Measurements from ENCODE around the gene TMEM53. TPM values are rescaled to one million over a fixed set of nuclear protein-coding genes. Genes with fewer than 3 reads are reported as not detected.

The TMEM53 gene
- total RNA-seq, 1 donor from 2014 or later = 12.2 TPM

- Histone ChIP-seq H3K36me3 (ENCODE audit: control insufficient read depth, insufficient read depth, low read length) (no peaks in the 10 kb centered on the region), H3K27me3 (ENCODE audit: control insufficient read depth, insufficient read depth, low read length) (no peaks in the 10 kb centered on the region), H3K4me3 (ENCODE audit: low read depth, low read length) (no peak overlapping the region)
- DNase-seq (ENCODE audit: low read depth) = no peak
- TF ChIP-seq, protein P1, sequence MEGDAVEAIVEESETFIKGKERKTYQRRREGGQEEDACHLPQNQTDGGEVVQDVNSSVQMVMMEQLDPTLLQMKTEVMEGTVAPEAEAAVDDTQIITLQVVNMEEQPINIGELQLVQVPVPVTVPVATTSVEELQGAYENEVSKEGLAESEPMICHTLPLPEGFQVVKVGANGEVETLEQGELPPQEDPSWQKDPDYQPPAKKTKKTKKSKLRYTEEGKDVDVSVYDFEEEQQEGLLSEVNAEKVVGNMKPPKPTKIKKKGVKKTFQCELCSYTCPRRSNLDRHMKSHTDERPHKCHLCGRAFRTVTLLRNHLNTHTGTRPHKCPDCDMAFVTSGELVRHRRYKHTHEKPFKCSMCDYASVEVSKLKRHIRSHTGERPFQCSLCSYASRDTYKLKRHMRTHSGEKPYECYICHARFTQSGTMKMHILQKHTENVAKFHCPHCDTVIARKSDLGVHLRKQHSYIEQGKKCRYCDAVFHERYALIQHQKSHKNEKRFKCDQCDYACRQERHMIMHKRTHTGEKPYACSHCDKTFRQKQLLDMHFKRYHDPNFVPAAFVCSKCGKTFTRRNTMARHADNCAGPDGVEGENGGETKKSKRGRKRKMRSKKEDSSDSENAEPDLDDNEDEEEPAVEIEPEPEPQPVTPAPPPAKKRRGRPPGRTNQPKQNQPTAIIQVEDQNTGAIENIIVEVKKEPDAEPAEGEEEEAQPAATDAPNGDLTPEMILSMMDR (IDR thresholded peaks at IDR 0.05; ENCODE audit: insufficient read depth, low read length, poor library complexity, severe bottlenecking) = no peak
Measured at GRCh38 chr1:44664730-44665370, 9.4 kb downstream of the TMEM53 start.

DNA sequence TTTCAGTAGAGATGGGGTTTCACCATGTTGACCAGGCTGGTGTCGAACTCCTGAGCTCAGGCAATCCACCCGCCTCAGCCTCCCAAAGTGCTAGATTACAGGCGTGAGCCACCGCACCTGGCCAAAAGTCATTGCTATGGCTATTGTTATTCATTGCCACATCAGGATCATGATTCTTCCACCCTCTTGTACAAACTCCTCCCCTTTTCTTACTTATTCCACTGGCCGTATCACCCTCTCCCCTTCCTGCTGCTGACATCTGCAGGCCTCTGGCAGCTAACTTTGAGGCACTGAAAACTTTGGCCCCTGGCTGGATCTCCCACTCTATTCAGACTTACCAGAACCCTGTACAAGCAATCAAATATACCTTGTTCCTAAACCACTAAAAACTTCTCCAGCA is 10.9 kb downstream of the TMEM53 start:
- Histone ChIP-seq H3K36me3 (ENCODE audit: control insufficient read depth, insufficient read depth, low read length) (no peaks in the 10 kb centered on the region), H3K4me3 (ENCODE audit: low read depth, low read length) (no peak overlapping the region), H3K27me3 (ENCODE audit: control insufficient read depth, insufficient read depth, low read length) (no peaks in the 10 kb centered on the region)
- TF ChIP-seq, protein P1 (IDR thresholded peaks at IDR 0.05; ENCODE audit: insufficient read depth, low read length, poor library complexity, severe bottlenecking) = no peak
- no peak for DNase-seq (ENCODE audit: low read depth)

DNA sequence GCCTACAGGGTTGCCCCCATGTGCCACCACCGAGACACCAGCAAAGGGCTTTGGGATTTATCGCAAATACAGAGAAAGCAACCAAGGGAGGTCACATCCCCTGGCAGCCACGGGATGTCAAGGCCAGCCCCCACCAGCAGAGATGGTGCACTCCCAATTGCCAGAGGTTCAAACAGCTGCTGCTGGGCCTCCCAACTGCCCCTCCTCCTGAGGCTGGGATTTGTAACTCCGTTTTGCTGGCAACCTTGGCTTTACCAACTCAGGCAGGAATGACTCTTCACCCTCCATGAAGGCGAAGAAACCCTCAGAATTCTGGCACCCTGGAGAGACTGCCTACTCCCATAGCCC is 11.6 kb downstream of the TMEM53 start:
- Histone ChIP-seq H3K4me3 (ENCODE audit: low read depth, low read length) (no peak overlapping the region), H3K27me3 (ENCODE audit: control insufficient read depth, insufficient read depth, low read length) (no peaks in the 10 kb centered on the region), H3K36me3 (ENCODE audit: control insufficient read depth, insufficient read depth, low read length) (no peaks in the 10 kb centered on the region)
- DNase-seq (ENCODE audit: low read depth) = no peak
- TF ChIP-seq, protein P1 (IDR thresholded peaks at IDR 0.05; ENCODE audit: insufficient read depth, low read length, poor library complexity, severe bottlenecking) = no peak

DNA sequence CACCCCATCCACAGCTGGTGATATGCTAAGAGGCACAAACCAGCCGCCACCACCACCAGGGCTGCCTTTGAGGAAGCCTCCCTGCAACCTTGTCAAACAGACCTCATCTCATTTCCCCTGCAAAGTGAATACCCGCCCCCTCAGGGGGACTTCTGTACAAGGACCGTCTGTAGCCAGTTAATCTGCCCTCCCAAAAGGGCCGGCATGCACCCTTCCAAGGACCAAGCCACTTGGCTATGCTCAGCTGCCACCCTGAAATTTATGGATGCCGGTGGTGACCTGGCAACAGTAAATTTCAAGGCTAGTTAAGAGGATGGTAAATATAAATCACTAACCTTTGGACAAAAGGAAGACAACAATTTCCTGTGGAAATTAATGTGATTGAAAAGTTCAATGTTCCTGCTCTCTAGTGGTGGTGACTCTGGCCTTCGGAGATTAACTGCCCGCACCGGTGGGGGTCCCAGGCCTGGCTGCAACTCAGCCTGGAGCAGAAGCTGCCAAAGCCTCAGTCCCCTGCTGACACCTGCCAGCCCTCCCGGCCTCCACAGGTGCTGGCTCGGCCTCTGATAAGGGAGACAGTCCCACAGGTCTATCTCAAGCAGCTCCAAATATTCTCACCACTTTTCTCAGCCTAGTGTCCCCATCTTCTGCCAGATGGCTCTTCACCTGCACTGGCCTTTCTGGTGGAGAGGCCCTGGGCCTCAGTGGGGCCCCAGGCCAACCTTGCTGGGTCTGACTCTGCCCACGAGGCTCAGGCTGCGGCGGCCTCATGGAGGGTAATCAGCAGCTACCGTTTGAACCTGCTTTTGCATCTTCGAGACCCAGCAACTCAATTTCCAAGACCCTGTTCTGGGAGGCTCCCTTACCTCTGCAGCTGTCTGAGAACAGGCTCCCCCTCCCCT is 12.2 kb downstream of the TMEM53 start:
- H3K27me3 ChIP-seq (ENCODE audit: control insufficient read depth, insufficient read depth, low read length) = no peaks in the 10 kb centered on the region
- H3K4me3 ChIP-seq (ENCODE audit: low read depth, low read length) = no peak overlapping the region
- no peak for DNase-seq (ENCODE audit: low read depth)
- H3K36me3 ChIP-seq (ENCODE audit: control insufficient read depth, insufficient read depth, low read length) = no peaks in the 10 kb centered on the region
- TF ChIP-seq, protein P1 (IDR thresholded peaks at IDR 0.05; ENCODE audit: insufficient read depth, low read length, poor library complexity, severe bottlenecking) = no peak

GRCh38 chr1:44660176-44660575 is 14.1 kb downstream of the TMEM53 start:
- TF ChIP-seq, protein P1 (IDR thresholded peaks at IDR 0.05; ENCODE audit: insufficient read depth, low read length, poor library complexity, severe bottlenecking) = no peak
- no peaks in the 10 kb centered on the region for H3K36me3 ChIP-seq (ENCODE audit: control insufficient read depth, insufficient read depth, low read length)
- DNase-seq (ENCODE audit: low read depth) = no peak
- no peaks in the 10 kb centered on the region for H3K27me3 ChIP-seq (ENCODE audit: control insufficient read depth, insufficient read depth, low read length)
- H3K4me3 ChIP-seq (ENCODE audit: low read depth, low read length) = no peak overlapping the region
